HepG2 (cell line): ENCODE results near the gene USP2. TPM values are rescaled to one million over a fixed set of nuclear protein-coding genes. Genes with fewer than 3 reads are reported as not detected.

Experiments used
- CAMTA2 ChIP-seq: sonication (generic); formaldehyde crosslinking; IDR thresholded peaks from 2 replicates; pipeline ENCODE4 v1.4.0; 2020; ENCODE audit warnings: mild to moderate bottlenecking, missing genetic modification reagents, borderline replicate concordance
- CC2D1A ChIP-seq: sonication (generic); formaldehyde crosslinking; IDR thresholded peaks from 2 replicates; pipeline ENCODE4 v1.8.1; 2023; ENCODE audit warnings: mild to moderate bottlenecking, missing genetic modification reagents
- DNMT1 ChIP-seq: sonication (generic); formaldehyde crosslinking; IDR thresholded peaks from 2 replicates; pipeline ENCODE4 v1.5.1; 2020; ENCODE audit warnings: mild to moderate bottlenecking, missing genetic modification reagents
- ETV5 ChIP-seq: IDR thresholded peaks from 2 replicates; pipeline ENCODE4 v1.6.1; 2018; ENCODE audit warnings: missing biosample characterization, missing genetic modification reagents, inconsistent platforms, borderline replicate concordance
- FLYWCH1 ChIP-seq: sonication (generic); formaldehyde crosslinking; IDR thresholded peaks from 2 replicates; pipeline ENCODE4 v1.8.1; 2023; ENCODE audit warnings: mild to moderate bottlenecking, missing genetic modification reagents
- HNRNPLL ChIP-seq: fragments of 200-400 bp; formaldehyde crosslinking; IDR thresholded peaks from 2 replicates; pipeline ENCODE4 v1.6.1; 2017; ENCODE audit warnings: mild to moderate bottlenecking, low read depth, low read length; ENCODE audit not compliant: poor library complexity, severe bottlenecking
- KDM3A ChIP-seq: IDR thresholded peaks from 2 replicates; pipeline ENCODE4 v1.6.1; 2018; ENCODE audit warnings: low read depth, missing compliant biosample characterization
- MIER3 ChIP-seq: IDR thresholded peaks from 2 replicates; pipeline ENCODE4 v1.6.1; 2016; ENCODE audit warnings: missing compliant biosample characterization, borderline replicate concordance
- MXI1 ChIP-seq: IDR thresholded peaks from 3 replicates; pipeline ENCODE4 v1.6.1; 2012; ENCODE audit warnings: low read depth, low read length, inconsistent platforms, borderline replicate concordance
- RBFOX2 ChIP-seq: fragments of 200-400 bp; formaldehyde crosslinking; IDR thresholded peaks from 2 replicates; pipeline ENCODE4 v1.6.1; 2017; ENCODE audit warnings: low read depth, mild to moderate bottlenecking, low read length
- RCOR2 ChIP-seq: IDR thresholded peaks from 2 replicates; pipeline ENCODE4 v1.6.1; 2016; ENCODE audit warnings: missing biosample characterization, missing genetic modification reagents
- SUZ12 ChIP-seq: fragments of 150-350 bp; IDR thresholded peaks from 2 replicates; pipeline ENCODE4 v1.6.1; 2014; ENCODE audit warnings: low read depth, low read length
- TBX2 ChIP-seq: sonication (generic); formaldehyde crosslinking; IDR thresholded peaks from 2 replicates; pipeline ENCODE4 v1.5.0; 2020; ENCODE audit warnings: missing genetic modification reagents, mild to moderate bottlenecking, borderline replicate concordance
- TCF7L2 ChIP-seq: IDR thresholded peaks from 2 replicates; pipeline ENCODE4 v1.6.1; 2011; ENCODE audit warnings: mild to moderate bottlenecking, low read depth, low read length, moderate library complexity
- TGIF2 ChIP-seq: IDR thresholded peaks from 2 replicates; pipeline ENCODE4 v1.6.1; 2016; ENCODE audit warnings: control low read depth, missing compliant biosample characterization
- ZBTB1 ChIP-seq: sonication (generic); formaldehyde crosslinking; IDR thresholded peaks from 2 replicates; pipeline ENCODE4 v1.4.0; 2020; ENCODE audit warnings: missing genetic modification reagents, borderline replicate concordance
- ZBTB3 ChIP-seq: sonication (generic); formaldehyde crosslinking; IDR thresholded peaks from 2 replicates; pipeline ENCODE4 v1.4.0; 2020; ENCODE audit warnings: low read depth, mild to moderate bottlenecking, moderate library complexity, missing genetic modification reagents, borderline replicate concordance
- ZBTB33 ChIP-seq: sonication (generic); formaldehyde crosslinking; IDR thresholded peaks from 2 replicates; pipeline ENCODE4 v1.4.0; 2020; ENCODE audit warnings: missing genetic modification reagents
- ZC3H13 ChIP-seq: sonication (generic); formaldehyde crosslinking; IDR thresholded peaks from 2 replicates; pipeline ENCODE4 v1.8.1; 2023; ENCODE audit warnings: mild to moderate bottlenecking, missing genetic modification reagents, moderate library complexity
- ZNF160 ChIP-seq: sonication (generic); formaldehyde crosslinking; IDR thresholded peaks from 2 replicates; pipeline ENCODE4 v1.8.0; 2022; ENCODE audit warnings: mild to moderate bottlenecking, inconsistent platforms, missing genetic modification reagents
- ZNF3 ChIP-seq: IDR thresholded peaks from 2 replicates; pipeline ENCODE4 v1.7.0; 2017; ENCODE audit warnings: inconsistent platforms
- ZNF557 ChIP-seq: sonication (generic); formaldehyde crosslinking; IDR thresholded peaks from 2 replicates; pipeline ENCODE4 v1.4.0; 2020; ENCODE audit warnings: missing genetic modification reagents
- ZNF558 ChIP-seq: sonication (generic); formaldehyde crosslinking; IDR thresholded peaks from 2 replicates; pipeline ENCODE4 v1.9.0; 2022; ENCODE audit warnings: mild to moderate bottlenecking, missing genetic modification reagents, borderline replicate concordance
- ZNF580 ChIP-seq: IDR thresholded peaks from 2 replicates; pipeline ENCODE4 v1.6.1; 2016; ENCODE audit warnings: low read depth, borderline replicate concordance
- ZNF772 ChIP-seq: sonication (generic); formaldehyde crosslinking; IDR thresholded peaks from 2 replicates; pipeline ENCODE4 v1.5.0; 2020; ENCODE audit warnings: mild to moderate bottlenecking, missing genetic modification reagents
- ZSCAN20 ChIP-seq: sonication (generic); formaldehyde crosslinking; IDR thresholded peaks from 2 replicates; pipeline ENCODE4 v1.4.0; 2020; ENCODE audit warnings: missing genetic modification reagents, mild to moderate bottlenecking, borderline replicate concordance
- polyA plus RNA-seq, 8 experiments: library from polyadenylated mRNA; depleted of rRNA in 3 of 8; stranded (reverse) in 7 of 8; unstranded in 1 of 8; fragments of >200 nt; fragmentation: Illumina TruSeq in 4 of 8; extraction: Trizol in 4 of 8; gene quantifications; 2 replicates each; pipeline versions ENCODE4 v1.2.1 to v1.2.3, GENCODE V29; 2011 to 2016; ENCODE audit warnings: low read depth in 4 of 8, missing spikeins in 1 of 8, mixed read lengths in 1 of 8; ENCODE audit not compliant: insufficient read depth in 1 of 8
- total RNA-seq, 5 experiments: library from RNA; depleted of rRNA; stranded (reverse); fragments of >200 nt; fragmentation: Illumina TruSeq; extraction: Trizol; gene quantifications; 2 replicates each; pipeline ENCODE4 v1.2.3, GENCODE V29; 2016; ENCODE audit warnings: low read depth in 1 of 5
- TF ChIP-seq, protein P1 (sequence below): sonication (generic); formaldehyde crosslinking; IDR thresholded peaks from 2 replicates; pipeline ENCODE4 v1.5.0; 2020; ENCODE audit warnings: mild to moderate bottlenecking, missing genetic modification reagents
- TF ChIP-seq, protein P2 (sequence below): sonication (generic); formaldehyde crosslinking; IDR thresholded peaks from 2 replicates; pipeline ENCODE4 v1.4.0; 2020; ENCODE audit warnings: mild to moderate bottlenecking, missing genetic modification reagents

USP2 gene
- total and polyA plus RNA-seq, 2 of the 13 experiments (the other 11 are each of a cell fraction or from before 2014, with no cell fraction given): 2.5 to 6.0 TPM

GRCh38 chr11:119339589-119340334 is 41.7 kb downstream of the USP2 start (continued):
- no peak; the same call in 2 of the 3 replicates for TF ChIP-seq MXI1
- TF ChIP-seq, protein P1, sequence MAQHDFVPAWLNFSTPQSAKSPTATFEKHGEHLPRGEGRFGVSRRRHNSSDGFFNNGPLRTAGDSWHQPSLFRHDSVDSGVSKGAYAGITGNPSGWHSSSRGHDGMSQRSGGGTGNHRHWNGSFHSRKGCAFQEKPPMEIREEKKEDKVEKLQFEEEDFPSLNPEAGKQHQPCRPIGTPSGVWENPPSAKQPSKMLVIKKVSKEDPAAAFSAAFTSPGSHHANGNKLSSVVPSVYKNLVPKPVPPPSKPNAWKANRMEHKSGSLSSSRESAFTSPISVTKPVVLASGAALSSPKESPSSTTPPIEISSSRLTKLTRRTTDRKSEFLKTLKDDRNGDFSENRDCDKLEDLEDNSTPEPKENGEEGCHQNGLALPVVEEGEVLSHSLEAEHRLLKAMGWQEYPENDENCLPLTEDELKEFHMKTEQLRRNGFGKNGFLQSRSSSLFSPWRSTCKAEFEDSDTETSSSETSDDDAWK (CRISPR knock-in tag): no peak
- TF ChIP-seq CAMTA2 (CRISPR knock-in tag): no peak
- no peak for TF ChIP-seq CC2D1A (CRISPR knock-in tag)
- TF ChIP-seq, protein P2, sequence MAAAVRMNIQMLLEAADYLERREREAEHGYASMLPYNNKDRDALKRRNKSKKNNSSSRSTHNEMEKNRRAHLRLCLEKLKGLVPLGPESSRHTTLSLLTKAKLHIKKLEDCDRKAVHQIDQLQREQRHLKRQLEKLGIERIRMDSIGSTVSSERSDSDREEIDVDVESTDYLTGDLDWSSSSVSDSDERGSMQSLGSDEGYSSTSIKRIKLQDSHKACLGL (CRISPR knock-in tag): peak; percentile 67
- no peak; the same call in 1 of the 2 replicates for TF ChIP-seq DNMT1 (CRISPR knock-in tag)
- no peak for TF ChIP-seq ZBTB1 (CRISPR knock-in tag)
- TF ChIP-seq FLYWCH1: no peak
- no peak for TF ChIP-seq SUZ12
- 0 out of 2 replicates have a peak, but pooled peaks have one; percentile 17 for TF ChIP-seq ETV5 (CRISPR knock-in tag)
- TF ChIP-seq ZNF772 (CRISPR knock-in tag): no peak
- no peak for TF ChIP-seq KDM3A (CRISPR knock-in tag)
- peak; percentile 31 for TF ChIP-seq HNRNPLL
- peak; percentile 68 for TF ChIP-seq RBFOX2
- TF ChIP-seq RCOR2: no peak
- no peak for TF ChIP-seq ZNF558
- TF ChIP-seq TBX2 (CRISPR knock-in tag): no peak
- peak; percentile 18; the same call in 1 of the 2 replicates for TF ChIP-seq ZC3H13 (CRISPR knock-in tag)
- no peak for TF ChIP-seq ZSCAN20 (CRISPR knock-in tag)
- no peak for TF ChIP-seq TCF7L2
- TF ChIP-seq MIER3 (CRISPR knock-in tag): no peak
- TF ChIP-seq ZNF160 (CRISPR knock-in tag): 0 out of 2 replicates have a peak, but pooled peaks have one; percentile 19
- peak; percentile 76 for TF ChIP-seq ZBTB33 (CRISPR knock-in tag)
- 0 out of 2 replicates have a peak, but pooled peaks have one; percentile 44 for TF ChIP-seq ZNF580 (CRISPR knock-in tag)
- no peak for TF ChIP-seq ZNF3 (CRISPR knock-in tag)
- no peak for TF ChIP-seq ZBTB3 (CRISPR knock-in tag)
- TF ChIP-seq ZNF557: no peak
- no peak for TF ChIP-seq TGIF2 (CRISPR knock-in tag)
